CMK (cell line): ENCODE data around the gene PTPN21.

Experiments used
- DNase-seq: peaks from one replicate; pipeline ENCODE4 v3.0.0-alpha.2; 2010; ENCODE audit warnings: low read depth

The PTPN21 gene

DNA sequence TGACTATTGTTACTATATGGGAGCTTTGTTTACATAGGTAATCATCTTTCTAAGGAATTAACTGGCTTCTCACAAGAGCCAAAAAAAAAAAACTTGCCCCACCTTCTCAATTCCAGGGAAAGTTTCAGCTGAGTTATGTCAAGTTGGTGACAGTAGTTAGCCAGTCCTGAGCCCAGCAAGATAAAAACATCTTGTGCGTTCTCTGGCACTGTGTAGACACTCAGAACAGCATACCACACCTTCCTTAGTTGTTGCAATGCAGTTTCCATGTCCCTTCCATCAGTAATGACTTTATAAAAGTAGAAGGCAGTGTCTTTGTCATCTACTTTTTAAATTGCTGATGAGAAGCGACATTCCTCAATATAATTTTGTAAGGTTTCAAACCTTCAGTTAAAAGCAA is 50.2 kb downstream of the PTPN21 start:
- no peak for DNase-seq

DNA sequence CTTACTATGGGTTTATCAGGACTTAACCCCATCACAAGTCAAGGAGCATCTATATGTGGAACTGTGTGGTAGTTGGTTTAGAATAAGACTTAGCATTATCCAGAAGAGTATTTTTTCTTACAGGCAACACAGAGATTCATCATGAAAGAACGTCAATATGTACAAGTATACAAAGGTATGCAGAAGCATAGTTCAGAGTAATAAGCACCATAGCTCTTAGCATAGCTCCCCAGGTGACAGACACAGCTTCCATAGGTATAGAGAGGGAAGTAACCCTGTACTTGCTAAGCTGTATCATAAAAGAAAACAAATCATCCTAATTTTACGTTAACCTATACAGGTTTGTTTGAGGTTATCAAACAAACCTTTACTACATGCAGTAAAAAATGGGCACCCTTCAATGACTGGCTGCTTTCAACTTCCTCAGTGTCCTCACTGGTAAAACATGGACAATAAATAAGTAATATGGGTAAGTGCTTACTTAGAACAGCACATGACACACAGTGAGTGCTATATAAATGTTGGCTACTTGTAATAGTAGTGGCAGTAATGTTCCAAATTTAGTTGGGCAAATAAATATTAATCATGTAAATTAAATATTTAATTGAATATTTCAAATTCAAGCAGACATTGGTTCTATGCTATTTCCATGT is 50.9 kb downstream of the PTPN21 start:
- DNase-seq = no peak

DNA sequence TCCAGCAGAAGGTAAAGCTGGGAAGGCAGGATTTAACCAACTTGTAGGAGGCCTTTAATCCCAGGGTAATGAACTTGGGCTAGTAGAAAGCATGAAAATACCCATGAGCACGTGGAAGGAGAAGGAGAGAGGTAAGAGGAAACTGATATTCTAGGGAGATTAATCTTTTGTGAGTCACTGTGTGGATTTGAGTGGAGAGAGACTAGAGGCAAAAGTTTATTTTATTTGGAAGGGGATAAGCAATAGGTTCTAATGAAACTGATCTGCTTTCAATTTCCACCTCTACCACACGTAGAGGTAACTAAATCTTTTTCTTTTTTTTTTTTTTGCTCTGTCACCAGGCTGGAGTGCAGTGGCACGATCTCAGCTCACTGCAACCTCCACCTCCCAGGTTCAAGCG is 52.1 kb downstream of the PTPN21 start:
- no peak for DNase-seq

DNA sequence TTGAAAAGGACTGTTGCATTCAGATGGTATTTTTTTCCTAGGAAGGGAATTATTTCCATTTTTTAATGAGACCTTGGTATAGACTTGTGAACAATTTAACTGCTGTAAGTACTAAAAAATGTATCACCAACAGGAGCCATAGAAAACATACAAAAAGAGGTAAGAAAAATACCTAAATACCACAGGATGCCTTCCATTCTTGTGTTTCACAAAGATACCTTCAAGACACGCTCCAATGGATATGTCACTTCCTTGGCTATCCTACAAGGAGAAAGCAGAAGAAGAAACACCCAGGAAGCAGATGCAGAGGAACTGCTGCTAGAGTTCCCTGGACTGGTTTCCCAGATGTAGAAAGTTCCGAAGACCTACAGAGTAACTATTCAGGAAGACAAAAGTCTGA is 54.2 kb downstream of the PTPN21 start:
- DNase-seq = no peak

DNA sequence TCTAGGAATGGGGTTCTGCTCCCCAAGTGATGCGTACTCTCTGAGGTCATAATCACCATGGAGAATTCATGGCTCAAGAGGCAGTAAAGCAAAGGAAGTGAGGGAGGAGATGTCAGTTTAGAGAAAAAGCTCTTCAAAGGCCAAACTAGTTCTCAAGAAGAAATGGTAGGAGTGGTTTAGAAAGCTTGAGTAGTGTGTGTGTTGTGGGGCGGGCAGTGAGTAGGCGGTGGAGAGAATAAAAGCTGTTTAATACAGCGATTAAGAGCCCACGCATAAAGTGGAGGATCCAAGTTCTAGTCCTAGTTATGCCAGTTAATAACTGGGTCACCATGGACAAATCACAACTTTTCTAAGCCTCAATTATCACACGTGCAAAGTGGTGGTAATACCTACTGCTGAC is 55.6 kb downstream of the PTPN21 start:
- DNase-seq = no peak

DNA sequence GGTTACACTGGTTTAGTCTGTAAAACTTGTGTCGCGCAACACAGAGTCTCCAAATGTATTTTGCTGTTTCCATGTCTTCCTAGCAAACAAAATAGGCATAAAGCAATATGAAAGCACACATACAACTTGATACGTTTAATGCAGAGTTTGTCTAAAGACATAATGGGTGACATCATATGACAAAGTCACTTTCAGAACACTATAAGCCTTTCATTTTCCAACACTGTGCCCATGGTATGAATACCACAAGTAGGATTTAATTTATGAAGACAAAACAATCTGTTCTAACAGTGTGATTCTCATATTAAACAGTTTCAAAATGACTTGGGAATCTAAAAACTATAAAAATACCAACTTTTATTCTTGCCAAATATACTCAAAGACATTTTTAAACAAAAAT is 58.4 kb downstream of the PTPN21 start:
- DNase-seq = no peak

DNA sequence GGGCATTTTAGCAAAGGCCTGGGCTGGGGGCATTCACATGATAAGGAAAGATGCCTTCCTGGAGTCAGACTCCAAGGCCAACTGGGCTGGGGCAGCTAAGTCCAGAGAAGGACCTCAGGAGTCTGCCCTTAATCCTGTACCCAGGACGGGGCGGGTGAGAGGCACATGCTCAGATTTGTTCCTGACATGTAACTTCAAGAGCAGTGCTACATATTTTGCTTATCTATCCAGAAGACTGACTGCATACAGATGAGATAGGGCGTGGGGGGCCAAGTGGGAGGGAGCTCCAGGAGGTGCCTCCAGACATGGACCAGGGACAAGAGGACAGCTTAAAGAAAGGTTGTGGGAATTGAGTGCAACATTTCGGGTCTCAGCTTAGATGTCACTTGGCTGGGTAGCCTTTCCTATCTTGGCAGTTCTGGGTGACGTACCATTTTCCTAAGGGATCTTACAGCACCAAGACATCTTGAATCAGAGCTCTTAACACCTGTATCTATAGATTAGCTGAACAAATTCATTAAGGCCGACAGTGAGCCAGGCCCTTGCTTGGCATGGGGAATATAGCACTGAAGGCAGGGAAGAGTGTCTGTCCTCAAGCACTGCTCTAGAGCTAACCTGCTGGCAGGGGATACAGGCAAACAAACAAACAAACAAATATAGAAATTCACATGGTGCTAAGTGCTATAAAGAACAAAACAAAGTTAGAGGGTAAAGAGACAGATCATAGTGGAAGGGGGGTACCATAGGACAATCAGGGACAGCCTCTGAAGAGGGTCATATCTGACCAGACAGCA is 61.2 kb downstream of the PTPN21 start:
- DNase-seq = no peak

DNA sequence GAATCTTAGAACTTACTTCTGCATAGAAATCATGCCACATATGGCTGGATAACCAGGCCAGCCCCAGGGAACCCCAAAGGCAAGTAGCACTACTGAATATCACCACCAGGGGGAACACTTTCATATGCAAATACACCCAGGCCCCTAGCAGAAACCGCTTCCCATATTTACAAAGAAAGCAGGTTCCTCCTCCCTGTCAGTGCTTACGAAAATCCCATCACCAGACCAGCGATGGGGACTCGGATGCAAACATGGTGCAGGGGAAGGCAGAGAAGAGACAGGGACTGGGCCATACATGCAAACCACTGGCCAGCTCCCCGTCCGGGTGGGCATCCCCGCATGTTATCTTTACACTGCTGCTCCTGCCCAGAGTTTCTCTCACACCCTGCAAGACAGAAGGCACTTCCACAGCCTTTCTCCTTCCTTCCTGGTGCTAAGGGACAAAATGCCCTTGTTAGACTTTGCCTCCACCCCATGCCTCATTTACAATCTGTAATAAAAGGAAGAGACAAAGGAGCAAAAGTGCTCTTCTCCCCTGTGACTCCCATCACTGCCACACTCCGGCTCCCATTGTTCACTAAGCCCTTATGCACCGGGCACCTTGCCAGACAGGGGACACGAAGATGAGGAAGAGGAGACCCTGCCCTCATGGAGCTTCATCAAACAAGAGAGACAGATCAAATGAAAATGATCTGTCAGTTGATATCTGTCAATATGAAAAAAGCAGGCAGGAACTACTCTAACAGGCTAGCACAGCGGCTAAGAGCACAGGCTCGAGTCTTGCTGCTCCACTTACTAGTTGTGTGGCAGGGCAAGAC is 62.3 kb downstream of the PTPN21 start:
- peak; percentile 58 for DNase-seq

DNA sequence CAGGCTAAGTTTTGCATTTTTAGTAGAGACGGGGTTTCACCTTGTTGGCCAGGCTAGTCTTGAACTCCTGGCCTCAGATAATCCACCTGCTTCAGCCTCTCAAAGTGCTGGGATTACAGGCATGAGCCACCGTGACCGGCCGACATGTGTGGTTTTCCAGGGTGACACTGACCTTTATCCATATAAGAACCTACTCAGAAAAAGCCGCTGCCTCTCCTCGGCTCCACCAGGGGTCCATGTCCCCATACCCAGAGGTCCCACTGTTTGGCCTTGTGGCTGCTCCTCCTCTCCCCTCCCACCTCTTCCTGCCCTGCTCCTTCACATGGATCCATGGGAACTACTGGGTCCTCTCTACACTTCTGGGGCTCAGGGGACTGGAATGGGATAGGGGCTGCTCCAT is 64.6 kb downstream of the PTPN21 start:
- no peak for DNase-seq

DNA sequence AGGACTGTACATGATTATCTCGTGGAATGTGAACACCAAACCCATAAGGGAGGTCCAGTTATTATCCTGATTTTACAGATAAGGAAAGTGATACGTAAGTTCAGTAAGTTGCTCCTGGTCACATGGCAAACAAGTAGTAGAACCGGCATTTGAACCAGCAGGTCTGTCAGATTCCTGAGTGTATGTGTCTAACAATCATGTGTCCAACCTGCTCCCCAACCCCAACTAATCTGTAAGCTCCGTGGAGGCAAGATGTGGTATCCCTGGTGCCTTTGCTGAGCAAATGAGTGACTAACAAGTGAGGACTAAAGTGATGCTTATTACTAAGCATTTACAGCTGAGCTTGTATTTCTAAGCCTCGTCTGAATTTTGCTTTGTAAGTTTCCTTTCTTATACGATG is 65.9 kb downstream of the PTPN21 start:
- DNase-seq = no peak

DNA sequence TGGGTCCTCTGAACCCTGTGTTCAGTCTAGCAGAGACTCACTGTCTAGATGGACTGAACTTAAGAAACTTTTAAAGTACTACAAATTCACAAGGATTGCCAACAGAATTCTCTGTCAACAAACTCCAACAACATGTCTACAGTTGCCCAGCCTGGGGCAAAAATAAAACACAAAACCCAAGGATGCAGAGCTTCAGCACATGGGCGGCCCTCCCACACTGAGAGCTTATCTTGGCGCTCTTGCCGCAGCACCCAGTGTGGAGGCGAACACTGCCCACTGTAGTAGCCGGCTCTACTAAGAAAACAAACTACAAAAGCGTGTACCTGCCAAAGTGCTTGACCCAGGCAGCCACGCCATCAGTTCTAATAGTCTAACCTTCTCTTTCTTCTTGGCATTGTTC is 66.7 kb downstream of the PTPN21 start:
- no peak for DNase-seq

DNA sequence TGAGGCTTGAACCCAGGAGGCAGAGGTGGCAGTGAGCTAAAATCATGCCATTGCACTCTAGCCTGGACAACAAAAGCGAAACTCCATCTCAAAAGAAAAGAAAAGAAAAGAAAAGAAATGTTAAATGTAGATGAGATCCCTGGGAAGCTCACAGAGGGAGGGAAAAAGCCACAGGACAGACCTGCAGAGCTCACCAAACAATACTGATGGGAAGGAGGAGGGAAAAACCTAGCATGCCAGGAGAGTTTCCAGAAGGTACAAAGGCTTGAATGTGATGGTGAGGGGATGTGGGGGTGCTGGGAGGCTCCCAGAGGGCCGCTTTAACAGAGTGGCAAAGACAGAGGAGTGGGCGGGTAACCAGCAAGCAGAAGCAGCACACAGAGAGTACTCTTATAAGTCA is 72.3 kb downstream of the PTPN21 start:
- DNase-seq = no peak

DNA sequence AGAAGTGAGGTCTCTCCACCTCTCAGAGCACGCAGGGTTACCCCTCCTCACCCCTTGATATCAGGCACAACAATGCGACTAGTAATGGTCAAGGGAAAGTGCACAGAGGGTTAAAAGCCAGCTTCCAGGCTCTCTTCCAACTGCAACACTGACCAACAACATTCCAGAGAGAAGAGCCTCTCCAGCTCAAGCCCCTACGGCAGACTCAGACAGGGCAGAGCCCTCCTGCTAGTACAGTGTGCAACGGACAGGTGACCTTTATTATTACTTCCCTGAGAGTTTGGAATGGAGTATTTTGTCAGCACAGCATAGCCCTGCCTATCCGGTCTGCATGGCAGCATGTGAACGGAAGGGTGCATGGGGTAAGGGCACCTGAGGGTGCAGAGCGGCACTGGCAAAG is 73.0 kb downstream of the PTPN21 start:
- no peak for DNase-seq

DNA sequence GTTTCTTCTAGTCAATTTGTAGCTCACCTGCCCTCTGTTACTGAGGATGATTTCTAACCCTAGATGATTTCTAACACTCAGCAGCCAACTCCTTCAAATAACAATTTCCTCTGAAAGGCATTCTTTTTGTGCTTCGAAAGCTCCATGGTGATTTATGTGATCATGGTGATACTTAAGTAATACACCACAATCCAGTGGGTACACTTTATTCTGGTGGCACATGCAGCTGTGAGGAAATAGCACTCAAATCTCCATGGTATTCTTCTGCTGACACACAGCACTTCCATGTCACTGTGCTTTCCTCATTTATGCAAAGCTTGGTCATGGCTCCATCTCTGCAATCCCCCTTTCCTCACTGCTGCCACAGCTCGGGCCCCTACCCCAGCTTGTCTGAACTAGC is 73.7 kb downstream of the PTPN21 start:
- DNase-seq = no peak

DNA sequence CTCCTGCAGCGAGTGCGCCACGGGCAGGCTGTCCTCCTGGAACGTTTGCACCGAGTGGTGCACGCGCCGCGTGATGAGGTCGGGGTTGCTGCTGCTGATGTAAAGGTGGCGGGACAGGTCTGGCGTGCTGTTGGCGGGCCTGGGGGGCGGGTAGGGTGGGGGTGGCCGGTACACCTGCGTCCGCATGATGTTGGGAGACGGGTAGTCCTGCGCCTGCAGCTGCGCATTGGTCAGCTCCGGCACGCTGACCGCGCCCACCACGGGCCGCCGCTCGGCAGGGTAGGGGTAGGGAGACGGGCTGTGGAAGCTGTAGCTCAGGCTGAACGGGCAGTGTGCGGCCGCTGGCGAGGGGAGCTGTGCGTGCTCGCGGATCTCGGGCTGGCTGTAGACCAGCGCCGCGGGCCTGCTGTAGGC is 75.2 kb downstream of the PTPN21 start:
- DNase-seq = no peak

DNA sequence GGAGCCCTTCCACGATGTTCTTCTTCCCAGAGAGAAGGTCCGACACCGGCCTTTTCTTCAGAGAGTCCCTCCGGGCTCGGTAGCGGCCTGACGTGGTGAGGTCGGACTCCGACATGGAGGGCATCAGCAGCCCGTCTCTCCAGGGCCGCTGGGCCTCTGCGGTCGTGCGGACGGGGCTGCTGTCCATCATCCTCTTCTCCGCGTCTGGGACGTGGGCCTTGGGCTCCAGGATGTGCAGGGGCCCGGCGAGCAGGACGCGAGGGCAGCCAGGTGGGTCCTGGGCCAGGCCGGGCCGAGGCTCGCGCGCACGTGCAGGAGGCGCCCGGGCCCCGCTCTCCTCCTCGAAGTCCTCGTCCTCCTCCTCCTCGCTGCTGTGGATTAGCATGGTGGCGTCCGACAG is 75.9 kb downstream of the PTPN21 start:
- DNase-seq = no peak

DNA sequence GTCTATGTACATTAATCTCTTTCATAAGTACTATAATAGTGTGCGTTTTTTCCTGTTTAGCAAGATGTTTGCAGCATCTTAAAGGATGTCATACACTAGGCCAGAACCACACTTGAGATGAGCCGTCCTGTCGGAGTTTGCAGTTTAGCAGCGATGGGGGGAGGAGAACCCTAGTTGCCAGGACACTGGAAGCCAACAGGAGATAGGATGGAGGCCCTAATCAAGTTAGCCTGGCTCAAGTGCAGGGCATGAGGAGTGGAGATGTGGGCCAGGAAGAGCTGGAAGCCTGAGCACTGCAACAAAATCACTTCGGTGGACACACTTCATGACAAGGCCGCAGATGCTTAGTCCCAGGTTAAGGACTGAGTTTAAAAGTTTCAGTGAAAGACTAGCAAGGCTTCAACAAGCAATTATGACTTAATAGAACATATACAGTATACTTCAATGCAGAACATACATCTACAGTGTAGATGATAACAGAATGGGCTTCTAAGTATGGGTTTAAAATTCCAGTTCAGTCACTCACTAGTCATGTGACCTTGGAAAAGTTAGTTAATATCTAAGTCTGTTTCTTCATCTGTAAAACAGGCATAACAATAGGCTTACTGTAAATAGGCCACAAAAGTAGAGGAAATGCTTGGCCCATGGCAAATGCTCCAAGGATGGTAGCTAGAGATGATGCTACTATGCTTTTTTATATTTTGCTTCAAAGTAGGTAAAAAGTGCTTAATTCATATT is 77.1 kb downstream of the PTPN21 start:
- no peak for DNase-seq

DNA sequence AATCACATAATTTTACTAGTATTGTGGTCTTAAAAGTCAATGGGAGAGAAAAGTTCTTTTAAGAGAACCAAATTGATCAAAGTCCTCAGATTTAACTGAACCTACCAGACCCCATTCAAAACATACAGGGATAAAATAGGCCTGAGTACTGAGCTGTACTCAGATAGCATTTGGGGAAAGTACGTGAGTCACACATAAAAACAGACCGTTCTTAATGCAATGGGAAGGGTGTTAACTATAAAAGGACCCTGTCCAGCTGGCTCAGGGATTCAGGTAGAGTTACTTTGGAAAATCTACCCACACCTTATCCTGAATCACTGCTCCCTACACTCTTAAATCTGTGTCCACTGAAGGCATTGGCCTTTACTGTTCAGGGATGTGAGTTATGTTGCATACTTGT is 78.0 kb downstream of the PTPN21 start:
- no peak for DNase-seq

DNA sequence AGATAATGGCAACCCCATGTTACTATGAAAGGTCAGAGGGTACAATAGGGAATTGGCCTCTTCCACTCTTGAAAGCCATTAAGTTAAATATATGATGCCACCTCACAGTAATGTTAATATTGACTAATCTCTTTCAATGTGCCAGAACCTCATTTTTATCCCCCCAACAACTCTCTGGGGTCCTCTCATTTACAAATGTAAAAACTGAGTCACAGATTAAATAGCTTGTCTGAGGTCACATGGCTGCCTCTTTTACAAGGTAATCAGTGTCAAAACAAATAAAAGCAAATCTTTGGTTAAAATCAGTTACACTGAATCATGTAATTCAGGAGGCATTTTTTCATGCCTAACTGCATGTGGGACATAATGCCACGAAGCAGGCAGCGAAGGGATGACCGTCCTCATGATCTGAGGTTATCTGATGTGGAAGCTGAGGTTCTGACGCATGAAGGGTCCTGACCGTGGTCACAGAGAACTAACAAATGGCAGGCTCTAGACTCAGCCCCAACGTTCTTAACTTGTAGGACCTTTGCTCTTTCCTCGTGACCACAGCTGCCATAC is 78.5 kb downstream of the PTPN21 start:
- DNase-seq = no peak

DNA sequence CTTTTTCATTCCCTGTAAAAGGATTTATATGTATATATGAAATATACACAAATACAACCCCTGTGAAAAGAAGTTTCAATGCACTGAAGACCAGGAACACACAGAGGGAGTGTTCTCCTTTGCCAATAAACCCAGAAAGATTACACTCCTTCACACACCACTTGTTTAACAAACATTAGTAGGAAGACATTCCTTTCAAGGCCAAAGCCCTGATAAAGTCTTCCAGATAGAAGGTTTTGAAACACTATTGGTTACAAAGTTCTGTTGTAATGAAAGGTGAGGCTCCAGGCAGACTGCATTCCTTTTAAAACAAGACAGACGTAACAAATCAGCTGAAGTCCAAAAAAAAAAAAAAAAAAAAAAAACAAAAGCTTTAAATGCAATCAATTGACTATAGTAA is 81.0 kb downstream of the PTPN21 start:
- no peak for DNase-seq

DNA sequence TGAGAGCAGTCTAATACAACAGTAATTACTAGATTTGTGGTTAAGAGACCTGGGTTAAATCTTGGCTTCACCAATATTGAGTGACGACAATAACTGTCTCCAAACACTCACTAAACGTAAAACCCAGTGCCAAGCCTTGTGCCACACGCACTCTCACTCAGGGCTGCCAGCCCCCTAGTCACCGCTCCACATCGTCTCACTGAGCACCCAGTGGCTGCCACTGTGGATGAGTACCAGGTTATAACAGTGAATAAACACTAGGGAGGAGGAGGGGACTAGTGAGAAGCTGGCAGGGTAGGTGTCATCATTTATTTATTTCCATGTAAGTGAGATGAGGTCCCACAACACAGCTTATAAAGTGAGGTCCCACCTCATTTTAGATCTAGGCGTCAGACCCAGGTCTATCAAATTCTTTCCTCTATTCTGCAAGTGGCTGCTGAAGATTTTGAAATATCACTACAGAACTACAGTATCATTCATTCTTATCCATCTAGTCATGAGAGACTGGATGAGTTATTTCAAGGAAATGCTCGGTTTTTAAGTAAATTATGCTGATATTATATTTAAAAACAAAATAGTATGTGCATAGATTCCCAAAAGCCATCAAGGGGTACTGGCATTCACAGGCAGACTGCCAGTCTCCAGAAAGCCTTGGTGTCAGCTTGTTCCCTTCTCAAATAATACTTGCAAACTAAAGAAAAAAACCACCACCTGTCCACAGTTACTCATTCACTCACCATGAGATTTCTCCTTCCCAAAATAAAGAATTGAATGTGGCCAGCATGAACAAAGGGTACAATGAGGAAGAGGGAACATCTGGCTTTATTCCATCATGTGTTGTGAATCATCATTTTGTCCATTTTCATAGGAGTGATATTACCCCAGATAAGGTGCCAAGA is 84.0 kb downstream of the PTPN21 start:
- no peak for DNase-seq
